ENCODE data around the gene BRMS1L. TPM values are rescaled to one million over a fixed set of nuclear protein-coding genes. Genes with fewer than 3 reads are reported as not detected.
"Not testable (repeated sequence)": the region's sequence is repeated elsewhere in the genome, so short reads cannot be mapped to it uniquely, and the experiment has no call there.

The BRMS1L gene
- total RNA-seq, 2 donors from 2014 or later, result 9.0 to 9.4 TPM

DNA sequence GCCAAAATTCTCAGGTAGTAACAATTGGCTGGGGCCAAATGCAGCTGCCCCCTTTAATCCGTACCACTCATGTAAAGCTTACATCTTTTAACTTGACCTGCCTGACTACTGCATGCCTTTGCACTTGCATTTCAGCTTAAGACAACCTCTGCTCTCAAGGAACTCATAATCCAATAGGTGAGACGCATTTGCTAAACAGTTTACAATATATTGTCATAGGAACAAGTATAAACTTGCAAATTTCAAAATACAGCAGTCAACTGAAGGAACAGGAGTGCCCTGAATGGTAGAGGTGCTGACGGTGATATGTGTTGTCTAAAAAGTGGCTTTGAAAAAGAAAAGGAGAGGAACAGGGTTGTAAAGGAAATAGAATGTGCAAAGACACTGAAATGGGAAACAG is 3.6 kb upstream of the BRMS1L start:
- Histone ChIP-seq H3K9me3 (ENCODE audit: control insufficient read depth, low read length) (no peaks in the 10 kb centered on the region), H3K36me3 (ENCODE audit: control insufficient read depth, insufficient read depth, low read length) (no peaks in the 10 kb centered on the region), H3K4me1 (ENCODE audit: control insufficient read depth, insufficient read depth, low read length) (no peaks in the 10 kb centered on the region), H3K4me3 (ENCODE audit: low read length) (no peak overlapping the region), H3K27me3 (ENCODE audit: control insufficient read depth, insufficient read depth, low read length, poor library complexity, severe bottlenecking) (no peaks in the 10 kb centered on the region), H3K9ac (ENCODE audit: extremely low read depth, low read length, poor library complexity, severe bottlenecking) (no peak overlapping the region), H3K27ac (ENCODE audit: low read depth, low read length) (no peak overlapping the region)
- H3K27ac Mint-ChIP-seq, result no peak overlapping the region
- H3K27me3 Mint-ChIP-seq (ENCODE audit: insufficient read depth), result no peaks in the 10 kb centered on the region
- no peak for DNase-seq
- no peak overlapping the region for H3K4me3 Mint-ChIP-seq
- WGBS, 2 experiments (ENCODE audit: insufficient coverage in 1 of 2, insufficient read length in 1 of 2), result 76 to 97% methylated on average over 2 to 3 of the region's 3 CpGs
- no peaks in the 10 kb centered on the region for H3K36me3 Mint-ChIP-seq (ENCODE audit: low read depth)
- H3K4me1 Mint-ChIP-seq, result peaks cover 6% of the 10 kb centered on the region
- TF ChIP-seq, protein P1, sequence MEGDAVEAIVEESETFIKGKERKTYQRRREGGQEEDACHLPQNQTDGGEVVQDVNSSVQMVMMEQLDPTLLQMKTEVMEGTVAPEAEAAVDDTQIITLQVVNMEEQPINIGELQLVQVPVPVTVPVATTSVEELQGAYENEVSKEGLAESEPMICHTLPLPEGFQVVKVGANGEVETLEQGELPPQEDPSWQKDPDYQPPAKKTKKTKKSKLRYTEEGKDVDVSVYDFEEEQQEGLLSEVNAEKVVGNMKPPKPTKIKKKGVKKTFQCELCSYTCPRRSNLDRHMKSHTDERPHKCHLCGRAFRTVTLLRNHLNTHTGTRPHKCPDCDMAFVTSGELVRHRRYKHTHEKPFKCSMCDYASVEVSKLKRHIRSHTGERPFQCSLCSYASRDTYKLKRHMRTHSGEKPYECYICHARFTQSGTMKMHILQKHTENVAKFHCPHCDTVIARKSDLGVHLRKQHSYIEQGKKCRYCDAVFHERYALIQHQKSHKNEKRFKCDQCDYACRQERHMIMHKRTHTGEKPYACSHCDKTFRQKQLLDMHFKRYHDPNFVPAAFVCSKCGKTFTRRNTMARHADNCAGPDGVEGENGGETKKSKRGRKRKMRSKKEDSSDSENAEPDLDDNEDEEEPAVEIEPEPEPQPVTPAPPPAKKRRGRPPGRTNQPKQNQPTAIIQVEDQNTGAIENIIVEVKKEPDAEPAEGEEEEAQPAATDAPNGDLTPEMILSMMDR (conservative IDR thresholded peaks at IDR 0.05), result no peak
- no peaks in the 10 kb centered on the region for H3K9me3 Mint-ChIP-seq

DNA sequence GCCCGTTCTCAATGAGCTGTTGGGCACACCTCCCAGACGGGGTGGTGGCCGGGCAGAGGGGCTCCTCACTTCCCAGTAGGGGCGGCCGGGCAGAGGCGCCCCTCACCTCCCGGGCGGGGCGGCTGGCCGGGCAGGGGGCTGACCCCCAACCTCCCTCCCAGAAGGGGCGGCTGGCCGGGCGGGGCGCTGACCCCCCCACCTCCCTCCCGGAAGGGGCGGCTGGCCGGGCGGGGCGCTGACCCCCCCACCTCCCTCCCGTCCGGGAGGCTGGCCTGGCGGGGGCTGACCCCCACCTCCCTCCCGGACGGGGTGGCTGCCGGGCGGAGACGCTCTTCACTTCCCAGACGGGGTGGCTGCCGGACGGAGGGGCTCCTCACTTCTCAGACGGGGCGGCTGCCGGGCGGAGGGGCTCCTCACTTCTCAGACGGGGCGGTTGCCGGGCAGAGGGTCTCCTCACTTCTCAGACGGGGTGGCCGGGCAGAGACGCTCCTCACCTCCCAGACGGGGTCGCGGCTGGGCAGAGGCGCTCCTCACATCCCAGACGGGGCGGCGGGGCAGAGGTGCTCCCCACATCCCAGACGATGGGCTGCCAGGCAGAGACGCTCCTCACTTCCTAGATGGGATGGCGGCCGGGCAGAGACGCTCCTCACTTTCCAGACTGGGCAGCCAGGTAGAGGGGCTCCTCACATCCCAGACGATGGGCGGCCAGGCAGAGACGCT is 1.5 kb upstream of the BRMS1L start:
- not testable (repeated sequence) for H3K4me1 Mint-ChIP-seq; H3K36me3 ChIP-seq (ENCODE audit: control insufficient read depth, insufficient read depth, low read length); H3K9me3 Mint-ChIP-seq; H3K36me3 Mint-ChIP-seq (ENCODE audit: low read depth); H3K27ac ChIP-seq (ENCODE audit: low read depth, low read length); H3K4me1 ChIP-seq (ENCODE audit: control insufficient read depth, insufficient read depth, low read length); H3K27ac Mint-ChIP-seq; H3K4me3 ChIP-seq (ENCODE audit: low read length); H3K4me3 Mint-ChIP-seq; H3K9me3 ChIP-seq (ENCODE audit: control insufficient read depth, low read length); H3K27me3 ChIP-seq (ENCODE audit: control insufficient read depth, insufficient read depth, low read length, poor library complexity, severe bottlenecking); H3K27me3 Mint-ChIP-seq (ENCODE audit: insufficient read depth); H3K9ac ChIP-seq (ENCODE audit: extremely low read depth, low read length, poor library complexity, severe bottlenecking); DNase-seq
- WGBS, 2 experiments (ENCODE audit: insufficient coverage in 1 of 2, insufficient read length in 1 of 2), result 98% methylated on average over 19 of the region's 55 CpGs; no CpG with 5 or more reads in 1 of the 2 experiments

DNA sequence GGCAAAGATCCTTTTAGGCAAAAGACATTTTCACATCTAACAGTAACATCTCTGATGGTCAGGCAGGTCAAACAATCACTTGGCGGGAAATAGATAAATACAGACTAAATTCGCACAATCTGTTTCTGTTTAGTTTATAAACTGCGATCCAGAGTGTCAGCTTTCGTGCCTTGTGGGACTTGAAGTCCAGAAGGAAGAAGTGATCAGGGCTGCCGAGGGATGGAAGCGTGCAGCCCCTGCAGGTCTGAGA is 245 bp upstream of the BRMS1L start:
- Mint-ChIP-seq H3K4me1 (peaks cover 10% of the 10 kb centered on the region), H3K27ac (peak overlapping the region; percentile 78), H3K9me3 (no peaks in the 10 kb centered on the region), H3K4me3 (peak overlapping the region; percentile 85), H3K36me3 (ENCODE audit: low read depth) (peaks cover 7% of the 10 kb centered on the region), H3K27me3 (ENCODE audit: insufficient read depth) (no peaks in the 10 kb centered on the region)
- Histone ChIP-seq H3K4me1 (ENCODE audit: control insufficient read depth, insufficient read depth, low read length) (no peaks in the 10 kb centered on the region), H3K9ac (ENCODE audit: extremely low read depth, low read length, poor library complexity, severe bottlenecking) (peak overlapping the region; percentile 35), H3K36me3 (ENCODE audit: control insufficient read depth, insufficient read depth, low read length) (no peaks in the 10 kb centered on the region), H3K9me3 (ENCODE audit: control insufficient read depth, low read length) (no peaks in the 10 kb centered on the region), H3K27ac (ENCODE audit: low read depth, low read length) (no peak overlapping the region), H3K4me3 (ENCODE audit: low read length) (peak overlapping the region; percentile 100), H3K27me3 (ENCODE audit: control insufficient read depth, insufficient read depth, low read length, poor library complexity, severe bottlenecking) (no peaks in the 10 kb centered on the region)
- DNase-seq, result no peak
- WGBS, 2 experiments (ENCODE audit: insufficient coverage in 1 of 2, insufficient read length in 1 of 2), result 0% methylated on average over 3 to 6 of the region's 6 CpGs
- TF ChIP-seq, protein P1 (conservative IDR thresholded peaks at IDR 0.05), result no peak

DNA sequence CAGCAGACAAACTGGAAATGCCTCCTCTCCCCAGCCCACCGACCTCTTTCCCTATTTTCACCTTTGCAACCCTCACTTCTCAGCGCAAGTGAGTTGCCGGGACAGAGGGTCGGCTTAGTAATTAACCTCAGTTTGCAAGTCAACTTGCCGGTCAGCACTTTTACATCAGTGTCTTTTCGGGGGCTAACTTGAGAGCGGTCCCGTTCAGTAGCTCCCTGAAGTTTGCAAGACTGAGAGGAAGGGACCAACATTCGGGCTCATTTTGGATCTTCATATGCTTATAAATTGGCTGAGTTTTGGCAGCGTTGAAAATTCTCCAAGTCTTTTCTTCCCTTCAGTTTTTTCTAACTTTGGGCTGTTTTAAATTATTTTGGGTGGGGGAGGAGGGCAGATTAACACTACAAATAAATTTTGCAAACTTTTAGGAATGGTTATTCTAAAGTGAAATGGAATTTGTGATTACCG is 846 bp downstream of the BRMS1L start:
- no peaks in the 10 kb centered on the region for H3K9me3 ChIP-seq (ENCODE audit: control insufficient read depth, low read length)
- H3K4me3 ChIP-seq (ENCODE audit: low read length), result peak overlapping the region; percentile 100
- peak overlapping the region; percentile 89 for H3K27ac Mint-ChIP-seq
- H3K4me3 Mint-ChIP-seq, result peak overlapping the region; percentile 85
- peaks cover 10% of the 10 kb centered on the region for H3K4me1 Mint-ChIP-seq
- peak overlapping the region; percentile 67 for H3K9ac ChIP-seq (ENCODE audit: extremely low read depth, low read length, poor library complexity, severe bottlenecking)
- DNase-seq, result no peak
- WGBS, 2 experiments (ENCODE audit: insufficient coverage in 1 of 2, insufficient read length in 1 of 2), result 1 to 3% methylated on average over 9 to 11 of the region's 11 CpGs
- H3K9me3 Mint-ChIP-seq, result no peaks in the 10 kb centered on the region
- H3K36me3 ChIP-seq (ENCODE audit: control insufficient read depth, insufficient read depth, low read length), result peaks cover 8% of the 10 kb centered on the region
- H3K4me1 ChIP-seq (ENCODE audit: control insufficient read depth, insufficient read depth, low read length), result no peaks in the 10 kb centered on the region
- TF ChIP-seq, protein P1 (conservative IDR thresholded peaks at IDR 0.05), result no peak
- no peaks in the 10 kb centered on the region for H3K27me3 Mint-ChIP-seq (ENCODE audit: insufficient read depth)
- no peaks in the 10 kb centered on the region for H3K27me3 ChIP-seq (ENCODE audit: control insufficient read depth, insufficient read depth, low read length, poor library complexity, severe bottlenecking)
- H3K27ac ChIP-seq (ENCODE audit: low read depth, low read length), result peak overlapping the region; percentile 49
- peaks cover 15% of the 10 kb centered on the region for H3K36me3 Mint-ChIP-seq (ENCODE audit: low read depth)
